Measurements from ENCODE around the gene MMP28.

MMP28 gene

GRCh38 chr17:35725802-35726126, 69.7 kb downstream of the MMP28 start:
- no peak for DNase-seq (ENCODE audit: low spot score)

DNA sequence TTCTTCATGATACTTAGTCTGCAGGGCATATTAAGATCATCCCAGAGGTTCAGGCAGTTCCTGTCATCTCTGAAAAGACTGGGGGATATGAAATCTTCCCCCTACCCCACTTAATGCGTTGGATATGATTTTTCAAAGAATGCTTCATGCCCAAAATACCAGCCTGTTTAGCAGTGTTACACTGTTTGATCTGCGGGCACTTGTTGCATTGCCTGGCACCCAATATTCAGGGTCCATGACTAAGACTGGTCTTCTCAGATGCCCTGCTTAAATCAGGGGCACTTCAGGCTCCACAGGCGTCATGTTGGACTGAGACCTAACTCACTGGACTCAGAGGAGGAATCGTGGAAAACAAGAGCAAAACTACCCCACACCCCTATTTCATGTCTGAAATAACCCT, 70.4 kb downstream of the MMP28 start:
- DNase-seq (ENCODE audit: low spot score) = no peak

GRCh38 chr17:35723735-35724134, 71.7 kb downstream of the MMP28 start:
- DNase-seq (ENCODE audit: low spot score) = no peak

DNA sequence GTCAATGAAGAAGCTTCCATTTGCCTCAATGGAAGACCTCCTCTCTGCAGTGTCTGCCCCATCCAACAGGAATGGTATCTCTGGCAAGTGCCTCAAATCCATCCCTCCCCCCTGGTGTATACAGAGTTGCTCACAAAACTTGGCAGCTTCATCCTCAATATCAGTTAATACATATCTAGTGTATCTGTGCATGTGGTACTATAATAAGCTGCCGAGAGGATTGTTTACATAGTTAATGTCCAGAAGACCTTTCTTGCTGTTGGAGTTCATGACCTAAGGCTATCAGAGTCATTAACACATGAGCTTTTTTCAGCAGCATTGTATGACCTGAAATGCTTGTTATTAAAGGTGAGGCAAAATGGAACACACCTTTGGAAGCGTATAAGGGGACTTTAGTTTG, 78.0 kb downstream of the MMP28 start:
- DNase-seq (ENCODE audit: low spot score) = no peak

GRCh38 chr17:35716897-35717465, 78.5 kb downstream of the MMP28 start:
- no peak for DNase-seq (ENCODE audit: low spot score)

DNA sequence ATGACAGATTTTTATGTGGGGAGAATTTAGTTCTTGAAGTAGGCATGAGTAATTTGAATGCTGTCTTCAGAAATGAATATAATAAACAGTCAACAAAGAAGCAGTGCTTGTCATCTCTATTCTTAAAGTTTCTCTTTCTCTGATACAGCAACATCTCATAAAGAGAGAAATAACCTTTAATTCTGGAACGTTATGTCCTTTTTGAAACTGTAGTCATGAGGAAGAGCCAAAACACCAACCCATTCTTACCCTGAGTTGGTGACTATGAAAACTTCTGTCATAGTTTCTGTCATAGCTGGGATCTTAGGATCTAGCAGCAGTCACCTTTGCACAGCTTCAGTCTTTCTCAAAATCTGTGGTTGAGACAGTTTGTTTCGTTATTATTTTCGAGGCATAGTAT, 79.3 kb downstream of the MMP28 start:
- DNase-seq (ENCODE audit: low spot score) = no peak

Data from COLO829 (cell line).